ENCODE results near the gene PICALM. TPM values are rescaled to one million over a fixed set of nuclear protein-coding genes. Genes with fewer than 3 reads are reported as not detected.

PICALM gene
- total RNA-seq, 1 donor from 2014 or later, result 135 TPM

DNA sequence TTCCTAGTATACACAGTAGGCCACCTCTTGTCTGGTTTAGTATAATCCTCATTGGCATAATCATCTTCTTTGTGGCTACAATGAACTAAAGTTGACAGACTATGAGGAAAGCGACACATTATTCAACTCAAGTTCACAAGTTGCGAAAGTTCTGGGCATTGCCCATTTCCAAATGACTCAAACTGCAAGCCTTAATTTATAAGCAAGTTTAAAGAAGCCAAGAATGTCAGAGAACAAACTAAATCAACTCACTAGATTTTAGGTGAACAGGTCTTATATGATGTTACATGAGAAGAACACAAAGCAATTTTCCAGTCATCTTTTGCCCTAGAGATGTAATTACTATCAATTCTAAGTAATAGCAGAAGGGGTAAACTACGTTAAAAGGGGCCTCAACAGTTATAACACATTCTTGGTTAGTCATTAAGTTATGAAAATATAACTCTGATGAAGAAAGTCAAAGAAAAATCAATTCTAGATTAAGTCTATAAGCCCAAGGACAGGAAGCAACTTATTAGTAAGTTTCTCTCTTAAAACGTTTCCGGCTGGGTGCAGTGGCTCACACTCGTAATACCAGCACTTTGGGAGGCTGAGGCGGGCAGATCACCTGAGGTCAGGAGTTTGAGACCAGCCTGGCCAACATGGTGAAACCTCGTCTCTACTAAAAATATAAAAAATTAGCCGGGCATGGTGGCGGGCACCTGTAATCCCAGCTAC, 21.5 kb downstream of the PICALM start:
- DNase-seq (ENCODE audit: low read depth in 2 of 2), result no peak

DNA sequence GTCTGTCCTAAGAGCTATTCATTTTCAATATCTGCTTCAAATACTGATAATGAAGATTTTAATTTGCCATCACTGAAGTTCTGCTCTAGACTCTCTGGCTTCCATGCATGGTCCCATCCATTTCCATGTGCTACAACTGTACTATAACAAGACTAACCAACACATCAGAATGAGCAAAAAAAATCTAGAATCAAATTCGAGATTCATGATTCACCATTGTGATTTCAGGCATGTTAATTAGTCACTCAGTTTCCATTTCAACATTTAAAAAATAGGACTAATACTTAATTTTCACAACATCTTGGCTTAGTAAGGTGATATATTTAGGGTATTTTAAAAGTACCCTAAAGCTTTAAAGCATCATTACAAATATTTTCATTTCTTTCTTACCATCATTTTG, 22.8 kb downstream of the PICALM start:
- DNase-seq (ENCODE audit: low read depth in 2 of 2), result no peak

DNA sequence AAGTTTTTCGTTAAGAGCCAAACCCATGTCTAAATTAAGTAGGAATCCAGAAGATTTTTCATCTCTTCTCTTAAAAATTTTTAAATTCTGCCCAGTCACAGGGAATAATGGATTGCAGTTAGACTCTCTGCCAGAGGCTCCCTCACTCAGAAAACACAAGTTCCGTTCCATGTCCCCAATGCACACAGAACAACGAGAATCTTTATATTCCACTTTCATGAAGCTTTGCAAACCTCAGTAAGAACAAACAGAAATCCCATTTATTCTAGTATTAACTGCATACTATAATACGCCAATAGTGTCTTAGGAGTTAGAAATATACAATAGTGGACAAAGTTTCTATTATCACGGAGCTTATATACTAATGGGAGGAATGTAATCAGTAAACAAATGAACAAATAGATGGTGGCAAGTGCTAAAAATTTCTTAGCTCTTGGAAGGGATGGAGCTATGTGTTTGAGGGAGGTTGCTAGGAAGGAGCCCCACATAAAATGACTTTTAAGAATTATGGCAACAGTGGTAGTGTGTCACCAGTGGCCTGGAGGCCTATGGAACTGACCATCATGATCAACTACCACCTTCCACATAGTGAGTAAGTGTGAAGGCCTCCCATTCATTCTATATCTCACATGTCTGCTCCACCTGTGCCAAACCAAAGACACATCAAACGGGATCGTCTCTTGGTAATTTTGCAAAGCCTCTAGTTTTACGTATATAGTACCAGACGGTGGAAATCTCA, 24.9 kb downstream of the PICALM start:
- DNase-seq (ENCODE audit: low read depth in 2 of 2), result no peak

DNA sequence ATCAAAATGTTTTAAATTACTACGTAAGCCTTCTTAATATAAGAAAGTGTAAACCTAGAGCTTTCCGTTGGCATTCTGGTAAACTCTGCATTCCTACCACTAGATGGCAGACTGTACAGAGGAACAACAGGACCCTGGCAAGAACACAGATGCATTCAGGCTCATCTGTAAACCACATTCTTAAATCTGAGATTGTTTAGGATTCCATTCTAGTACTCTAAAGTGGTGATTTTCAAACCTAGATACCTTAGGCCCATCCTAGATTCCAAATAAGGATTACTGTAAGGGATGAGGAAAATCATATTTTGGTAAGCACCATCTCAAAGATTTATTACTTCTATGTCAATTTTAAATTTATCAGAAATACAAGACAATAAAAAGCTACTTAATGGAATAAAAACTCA, 26.9 kb downstream of the PICALM start:
- peak; percentile 76 to 90 for DNase-seq (ENCODE audit: low read depth in 2 of 2)

DNA sequence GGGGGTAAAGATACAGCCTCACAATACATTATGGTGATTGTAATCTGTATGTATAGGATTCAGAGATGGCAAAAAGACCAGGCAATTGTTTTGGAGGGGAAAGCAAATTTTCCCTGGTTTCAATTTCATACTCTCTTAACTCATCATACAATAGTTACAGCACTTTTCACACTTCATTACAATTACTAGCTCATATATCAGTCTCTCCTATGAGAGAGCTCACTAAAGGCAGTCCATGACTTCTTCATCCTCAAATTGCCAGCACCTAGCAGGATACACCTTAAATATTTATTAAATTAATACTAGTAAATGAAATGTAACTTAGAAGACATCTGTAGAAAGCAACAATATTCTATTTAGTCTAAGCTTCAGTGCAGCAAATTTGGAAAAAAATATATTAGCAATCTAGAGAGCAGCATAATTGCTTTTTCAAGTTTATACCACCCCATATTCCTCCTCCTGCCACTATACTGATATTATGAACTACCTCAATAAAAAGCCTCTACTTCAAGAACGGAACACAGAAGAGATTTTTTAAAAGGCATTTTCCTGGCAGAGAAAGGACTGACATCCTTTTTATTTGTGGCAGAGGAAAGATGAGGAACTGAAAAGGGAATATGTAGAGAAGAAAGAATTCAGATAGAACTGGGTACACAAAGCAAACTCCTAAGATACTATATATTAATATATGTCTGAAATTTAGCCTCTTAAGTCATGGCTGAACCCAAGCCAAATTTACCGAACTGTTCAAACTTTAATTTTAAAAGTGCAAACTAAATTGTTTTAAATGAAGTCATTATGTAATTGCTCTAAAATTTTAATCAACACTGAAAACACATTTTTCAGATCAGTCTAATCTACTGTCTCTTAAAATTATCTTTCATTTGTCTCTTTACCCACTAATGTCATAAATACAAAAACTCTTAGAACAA, 27.7 kb downstream of the PICALM start:
- DNase-seq (ENCODE audit: low read depth in 2 of 2), result no peak

GRCh38 chr11:86039094-86039493, 29.8 kb downstream of the PICALM start:
- DNase-seq (ENCODE audit: low read depth in 2 of 2), result no peak

GRCh38 chr11:86037743-86038142, 31.1 kb downstream of the PICALM start:
- no peak for DNase-seq (ENCODE audit: low read depth in 2 of 2)

DNA sequence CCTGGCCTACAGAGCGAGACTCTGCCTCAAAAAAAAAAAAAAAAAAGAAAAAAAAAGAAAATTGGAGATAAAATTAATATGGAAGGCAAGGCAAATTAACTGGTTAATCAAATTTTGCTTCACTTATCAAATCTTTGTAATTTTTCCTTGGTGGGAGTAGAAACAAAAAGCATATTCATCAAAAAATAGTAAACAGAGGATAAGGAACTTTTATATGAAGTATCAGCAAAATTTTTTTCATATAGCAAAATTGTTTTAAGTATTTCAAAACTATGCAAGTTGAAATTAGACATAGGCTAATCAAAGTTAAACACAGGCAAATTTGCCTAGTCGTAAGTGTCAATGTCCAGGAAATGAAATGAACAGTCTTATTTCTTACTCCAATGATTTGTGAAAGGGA, 33.0 kb downstream of the PICALM start:
- DNase-seq (ENCODE audit: low read depth in 2 of 2), result no peak

DNA sequence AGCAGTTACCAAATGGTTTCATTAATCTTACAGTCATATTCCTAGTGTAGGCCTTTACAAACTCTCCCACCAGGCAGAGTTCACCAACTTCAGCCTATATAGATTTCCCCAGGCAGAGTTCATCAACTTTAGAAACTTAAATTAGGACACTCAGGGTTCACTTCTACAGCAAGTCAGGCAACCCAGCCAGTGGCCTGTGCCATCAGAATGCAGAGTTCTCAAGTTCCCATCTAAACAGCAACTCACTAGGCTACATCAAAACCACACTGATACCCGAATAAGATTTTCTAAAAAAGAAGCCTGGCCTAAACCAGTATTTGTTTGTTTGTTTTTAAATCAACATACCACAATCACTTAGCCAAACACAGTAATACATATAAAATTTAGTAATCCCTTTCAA, 33.7 kb downstream of the PICALM start:
- DNase-seq (ENCODE audit: low read depth in 2 of 2), result no peak

GRCh38 chr11:86034710-86035109, 34.2 kb downstream of the PICALM start:
- DNase-seq (ENCODE audit: low read depth in 2 of 2), result peak; percentile 51 to 72

DNA sequence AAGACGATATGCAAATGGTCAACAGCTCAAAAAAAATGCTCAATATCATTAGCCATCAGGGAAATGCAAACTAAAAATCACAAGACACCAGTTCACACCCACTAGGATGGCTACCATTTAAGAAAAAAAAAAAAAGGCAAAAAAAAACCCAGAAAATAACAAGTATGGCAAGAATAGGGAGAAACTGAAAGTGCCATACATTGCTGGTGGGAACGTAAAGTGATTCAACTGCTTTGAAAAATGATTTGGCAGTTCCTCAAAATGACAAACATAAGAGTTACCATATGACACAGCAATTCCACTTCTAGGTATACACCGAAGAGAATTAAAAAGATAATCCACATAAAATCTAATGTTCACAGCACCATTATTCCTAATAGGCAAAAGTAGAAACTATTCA, 47.5 kb downstream of the PICALM start:
- DNase-seq (ENCODE audit: low read depth in 2 of 2), result no peak

GRCh38 chr11:86018249-86018648, 50.6 kb downstream of the PICALM start:
- no peak for DNase-seq (ENCODE audit: low read depth in 2 of 2)

DNA sequence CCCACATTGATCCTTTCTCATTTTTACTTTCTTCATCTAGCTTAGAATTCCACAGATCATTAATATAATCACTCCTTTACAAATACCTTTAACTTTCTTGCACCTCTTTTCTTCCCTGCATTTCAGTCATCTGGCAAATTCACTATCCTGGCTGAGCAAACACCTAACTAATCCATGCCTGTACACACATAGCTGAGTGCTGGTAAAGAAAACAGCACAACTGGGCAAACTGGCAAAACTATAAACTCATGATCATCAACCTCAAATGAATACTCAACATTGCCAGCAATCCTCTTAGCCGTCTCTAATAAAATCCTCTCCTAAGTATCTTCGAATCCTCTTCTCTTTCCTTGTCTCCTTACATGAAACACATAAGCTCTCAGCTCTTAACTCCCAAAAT, 52.4 kb downstream of the PICALM start:
- DNase-seq (ENCODE audit: low read depth in 2 of 2), result no peak

DNA sequence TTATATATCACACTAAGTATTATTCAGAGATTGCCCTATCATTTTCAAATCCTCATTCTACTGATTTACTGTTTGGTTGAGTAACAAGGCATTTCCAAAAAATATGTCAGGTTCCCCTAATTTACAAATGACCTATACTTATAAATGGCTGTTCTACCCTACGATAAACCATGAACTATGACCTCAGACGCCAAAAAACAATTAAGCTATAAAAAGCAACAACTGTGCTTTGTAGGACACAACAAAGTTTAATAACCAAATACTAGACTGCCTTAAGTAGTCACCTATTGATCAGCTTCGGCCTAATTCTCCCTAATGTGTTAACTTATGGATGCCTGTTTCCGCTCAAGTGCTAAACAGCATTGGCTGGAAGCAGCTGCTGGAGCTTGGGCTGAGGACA, 53.2 kb downstream of the PICALM start:
- no peak for DNase-seq (ENCODE audit: low read depth in 2 of 2)

GRCh38 chr11:86014221-86014620, 54.7 kb downstream of the PICALM start:
- no peak for DNase-seq (ENCODE audit: low read depth in 2 of 2)

GRCh38 chr11:86013713-86014112, 55.2 kb downstream of the PICALM start:
- DNase-seq (ENCODE audit: low read depth in 2 of 2), result no peak

GRCh38 chr11:86011175-86011574, 57.7 kb downstream of the PICALM start:
- no peak for DNase-seq (ENCODE audit: low read depth in 2 of 2)

DNA sequence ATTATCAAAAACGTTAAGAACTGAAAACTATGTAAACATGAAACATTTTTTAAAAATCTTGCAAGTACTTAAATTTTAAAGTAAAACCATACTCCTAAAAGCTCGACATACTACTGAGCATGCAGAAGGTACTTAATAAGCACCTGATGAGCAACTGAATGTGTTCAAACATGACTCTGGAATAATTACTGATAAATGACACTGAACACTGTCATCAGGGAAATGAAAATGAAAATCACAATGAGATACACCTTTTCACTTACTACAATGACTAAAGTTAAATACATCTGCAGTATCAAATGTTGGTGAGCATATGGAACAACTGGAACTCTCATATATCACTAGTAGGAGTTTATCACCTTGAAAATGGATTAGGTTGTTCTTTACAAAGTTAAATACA, 65.2 kb downstream of the PICALM start:
- no peak for DNase-seq (ENCODE audit: low read depth in 2 of 2)

DNA sequence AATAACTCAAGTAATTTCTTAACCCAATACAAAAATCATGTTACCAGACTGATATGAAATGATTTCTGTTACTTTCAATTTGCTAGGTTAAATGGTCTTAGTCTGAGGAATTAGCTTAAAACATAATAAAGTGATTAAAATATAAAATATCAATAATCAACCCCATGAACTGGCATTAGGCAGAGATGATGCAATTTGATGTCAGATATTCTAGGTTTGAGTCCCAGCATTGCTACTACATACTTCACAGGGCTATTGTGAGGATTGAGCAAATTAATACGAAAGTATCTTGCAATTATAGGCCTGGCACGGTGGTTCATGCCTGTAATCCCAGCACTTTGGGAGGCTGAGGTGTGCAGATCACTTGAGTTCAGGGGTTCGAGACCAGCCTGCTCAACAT, 66.5 kb downstream of the PICALM start:
- no peak for DNase-seq (ENCODE audit: low read depth in 2 of 2)

GRCh38 chr11:85991508-85991907, 77.4 kb downstream of the PICALM start:
- no peak for DNase-seq (ENCODE audit: low read depth in 2 of 2)

GRCh38 chr11:85989746-85990145, 79.1 kb downstream of the PICALM start:
- no peak for DNase-seq (ENCODE audit: low read depth in 2 of 2)

- DNase-seq (ENCODE audit: low read depth in 2 of 2), result no peak
These were observed 80.1 kb downstream of the PICALM start for GRCh38 chr11:85988780-85989179.
